Measurements from ENCODE around the gene NRXN3.

Gene NRXN3

DNA sequence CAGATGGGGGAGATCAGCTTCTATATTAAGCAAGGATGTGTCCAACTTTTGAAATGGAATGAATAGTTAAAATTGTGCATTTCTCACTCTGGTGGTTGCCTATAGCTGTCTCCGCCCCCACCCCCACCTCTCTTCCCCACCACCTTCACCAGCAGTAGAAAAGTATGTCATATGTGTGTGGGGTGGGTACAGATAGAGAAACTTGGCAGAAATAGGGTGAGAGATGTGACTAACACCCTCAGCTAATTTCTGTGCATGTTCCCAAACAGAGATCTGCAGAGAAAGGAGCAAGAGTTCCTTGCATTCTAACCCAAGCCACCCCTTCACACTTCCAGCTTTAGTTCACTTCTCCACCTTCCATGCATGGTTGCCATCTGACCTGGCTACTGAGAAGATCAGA is 980.1 kb downstream of the NRXN3 start:
- no peak for DNase-seq (ENCODE audit: low read depth)

DNA sequence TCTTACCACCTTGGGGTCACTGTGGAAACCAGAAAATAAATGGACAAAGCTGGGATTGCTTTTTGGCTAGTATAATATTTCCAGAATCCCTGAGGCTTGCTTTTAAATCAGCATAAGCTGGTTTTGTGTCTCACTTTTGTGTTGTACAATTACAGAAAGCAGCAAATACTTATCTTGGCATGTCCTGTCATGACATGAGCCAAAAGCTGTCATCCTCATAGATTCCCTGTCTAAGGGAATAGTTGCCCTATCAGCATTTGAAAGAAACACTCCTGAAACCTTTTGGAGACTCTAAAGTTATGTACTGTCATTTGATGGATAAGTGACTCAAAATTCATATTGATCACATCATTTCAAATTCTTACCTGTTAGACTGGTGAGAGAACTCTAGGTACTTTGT is 987.2 kb downstream of the NRXN3 start:
- DNase-seq (ENCODE audit: low read depth): no peak

DNA sequence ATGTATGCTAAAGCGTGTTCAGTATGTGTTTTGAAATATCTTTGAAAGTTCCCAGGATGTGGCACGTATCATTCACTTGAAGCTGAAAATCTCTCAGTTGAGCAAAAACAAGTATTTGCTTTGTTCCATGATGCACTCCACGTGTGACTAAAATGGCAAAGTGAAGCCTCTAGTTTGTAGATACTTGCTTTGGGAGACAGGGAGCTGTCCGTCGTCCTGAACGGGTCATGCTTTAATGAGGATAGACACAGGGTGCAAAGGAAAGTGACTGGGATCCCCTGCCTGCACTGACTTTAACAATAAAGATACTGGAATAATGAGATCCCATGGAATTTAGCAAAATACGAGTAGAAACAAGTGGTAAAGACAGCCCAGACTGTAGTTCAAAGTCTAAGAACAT is 991.4 kb downstream of the NRXN3 start:
- DNase-seq (ENCODE audit: low read depth): no peak

DNA sequence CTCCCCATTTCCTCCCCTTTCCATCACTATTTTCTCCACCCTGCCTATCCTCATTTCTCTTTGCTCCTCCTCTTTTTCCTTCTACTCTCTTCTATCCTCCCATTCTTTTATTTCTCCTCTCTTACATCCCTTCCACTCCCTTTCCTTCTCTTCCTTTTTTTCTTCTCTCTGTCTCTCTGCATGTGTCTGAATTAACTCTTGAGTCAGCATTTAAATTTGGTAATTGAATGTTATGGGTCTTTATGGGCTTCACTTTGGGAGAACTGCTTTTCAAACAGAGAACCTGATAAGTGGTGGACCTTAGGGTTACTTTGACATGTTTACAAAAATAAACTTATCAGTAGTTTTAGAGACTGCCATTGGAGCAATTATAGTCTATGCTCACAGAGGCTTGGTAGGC is 992.7 kb downstream of the NRXN3 start:
- no peak for DNase-seq (ENCODE audit: low read depth)

DNA sequence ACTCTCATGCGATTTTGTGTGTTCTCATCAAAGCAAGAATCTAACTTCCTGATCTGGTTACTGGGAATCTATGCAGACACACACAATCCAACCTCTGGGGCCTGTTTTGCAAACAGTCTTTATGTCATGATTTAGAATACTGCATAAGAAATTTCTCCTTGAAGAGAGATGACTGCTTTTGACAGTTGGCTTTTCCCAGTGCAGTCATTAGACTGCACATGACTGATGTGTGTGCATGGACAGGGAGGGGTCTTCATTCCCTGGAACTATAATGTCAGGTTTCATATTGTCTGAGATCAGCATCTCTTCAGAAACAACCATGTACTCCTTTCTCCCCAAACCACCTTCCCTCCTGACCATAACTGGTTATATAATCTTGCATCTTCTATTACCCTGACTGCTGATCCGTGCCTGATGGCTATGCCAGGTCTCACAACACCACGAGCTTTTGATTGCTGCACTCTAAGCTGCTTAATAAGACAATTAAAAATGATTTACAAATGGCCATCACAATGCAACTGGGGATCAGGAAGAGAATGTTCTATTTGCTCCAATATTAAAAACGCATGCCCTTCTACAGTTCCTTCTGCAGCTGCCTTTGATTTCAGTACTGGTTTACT is 995.4 kb downstream of the NRXN3 start:
- DNase-seq (ENCODE audit: low read depth): no peak

DNA sequence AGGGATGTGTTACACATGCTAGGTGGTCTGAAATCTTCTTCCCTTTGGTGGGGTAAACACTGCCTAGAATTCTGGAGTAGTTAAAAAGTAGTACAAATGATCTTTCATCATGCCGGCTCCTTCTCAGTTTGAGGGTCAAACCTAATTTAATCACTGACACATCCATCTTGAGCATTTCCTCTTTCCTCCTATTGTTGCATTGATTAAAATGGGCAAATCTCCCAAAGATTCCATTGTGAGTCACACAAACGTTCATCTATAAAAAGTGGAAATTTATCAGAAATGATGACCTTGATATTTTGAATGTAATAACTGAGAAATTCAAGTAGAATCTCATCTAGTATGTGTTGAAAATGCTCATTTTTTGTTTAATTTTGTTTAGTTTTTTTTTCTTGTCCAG is 996.0 kb downstream of the NRXN3 start:
- DNase-seq (ENCODE audit: low read depth): peak; percentile 33

DNA sequence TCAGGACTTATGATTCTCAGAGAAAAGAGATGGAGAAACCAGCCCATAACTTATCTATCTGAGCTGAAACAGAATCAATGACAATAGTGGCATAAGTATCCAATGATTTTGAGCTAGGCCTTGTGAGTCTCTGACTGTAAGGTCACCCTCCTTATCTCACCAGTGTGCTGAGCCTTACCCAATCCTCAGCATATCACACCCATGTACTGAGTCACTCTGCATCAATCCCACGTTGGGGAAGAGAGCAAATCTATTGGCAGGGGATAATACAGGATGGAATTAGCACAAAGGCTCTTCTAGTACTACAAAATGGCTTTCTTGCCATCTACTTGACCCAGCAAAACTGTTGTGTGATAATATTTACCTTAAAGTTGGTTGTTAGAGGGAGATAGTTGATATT is 997.8 kb downstream of the NRXN3 start:
- DNase-seq (ENCODE audit: low read depth): no peak

DNA sequence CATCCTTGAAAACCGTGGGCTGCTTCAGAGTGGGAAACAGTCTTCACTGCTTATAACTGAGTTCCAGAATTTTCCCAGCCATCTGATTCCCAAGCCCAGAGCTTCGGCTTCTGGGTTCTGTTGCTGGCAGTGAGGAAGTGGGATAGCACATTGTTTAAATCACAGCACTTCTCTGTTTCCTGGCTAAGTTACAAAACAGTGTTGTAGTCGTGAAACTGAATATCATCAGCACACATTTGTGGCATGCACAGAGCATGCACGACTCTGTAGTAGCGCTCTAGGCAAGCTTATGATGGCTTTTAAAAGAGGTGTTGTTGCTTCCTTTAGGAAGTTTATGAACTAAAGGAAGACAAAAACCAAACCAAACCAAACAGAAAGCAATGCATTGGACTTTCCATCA is 1005.5 kb downstream of the NRXN3 start:
- no peak for DNase-seq (ENCODE audit: low read depth)

DNA sequence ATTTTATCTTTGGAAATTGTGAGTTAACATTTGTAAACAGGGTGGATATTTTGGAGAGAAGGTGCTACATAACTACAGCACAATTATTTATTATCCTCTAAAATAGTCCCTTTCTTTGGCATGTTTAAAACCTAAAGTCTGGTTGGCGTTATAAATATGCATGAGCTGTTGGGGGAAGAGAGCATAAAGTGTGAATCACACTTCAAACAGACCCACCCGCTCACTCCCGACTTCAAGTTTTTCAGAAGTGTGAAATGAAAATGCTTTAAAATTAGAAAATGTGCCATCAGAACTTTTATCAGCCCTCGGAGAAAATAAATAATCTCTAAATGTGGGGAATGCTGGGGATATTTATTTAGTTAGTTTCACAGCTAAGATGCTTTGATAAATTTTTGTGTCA is 1006.9 kb downstream of the NRXN3 start:
- no peak for DNase-seq (ENCODE audit: low read depth)

DNA sequence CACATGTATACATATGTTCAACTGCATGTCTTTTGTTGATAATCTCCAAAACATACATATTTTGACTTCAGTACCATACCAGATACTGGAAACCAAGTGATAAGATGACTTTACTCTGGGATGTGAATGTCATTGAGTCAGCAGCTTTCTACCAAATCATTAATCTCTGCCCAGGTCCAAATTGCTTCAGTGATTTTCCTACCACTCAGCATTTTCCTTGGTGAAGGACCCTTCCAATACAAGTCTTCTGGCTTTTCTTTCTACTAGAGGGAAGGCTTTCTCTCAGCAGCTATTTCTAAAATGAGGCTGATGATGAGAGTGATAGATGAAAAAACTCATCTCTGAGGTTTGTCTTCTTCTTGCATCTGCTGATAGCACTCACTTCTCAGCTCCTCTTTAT is 1008.5 kb downstream of the NRXN3 start:
- DNase-seq (ENCODE audit: low read depth): no peak

DNA sequence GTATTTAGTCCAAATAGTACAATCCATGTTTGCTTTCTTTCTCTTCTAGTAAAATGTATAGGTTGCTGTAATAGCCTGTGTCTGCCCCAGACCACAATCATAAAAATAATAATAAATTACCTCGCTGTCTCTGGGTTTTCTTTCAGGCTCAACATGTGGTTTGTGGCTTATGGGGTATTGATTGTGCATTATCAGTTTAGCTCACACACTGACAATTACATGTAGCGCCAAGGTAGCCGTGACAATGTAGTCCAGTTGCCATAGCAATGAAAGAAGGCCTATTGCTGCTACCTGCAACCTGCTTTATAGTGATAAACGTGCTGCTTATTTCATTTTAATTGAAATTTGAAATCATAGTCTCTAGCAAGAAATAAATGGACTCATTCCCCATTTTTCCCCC is 1009.8 kb downstream of the NRXN3 start:
- DNase-seq (ENCODE audit: low read depth): no peak

DNA sequence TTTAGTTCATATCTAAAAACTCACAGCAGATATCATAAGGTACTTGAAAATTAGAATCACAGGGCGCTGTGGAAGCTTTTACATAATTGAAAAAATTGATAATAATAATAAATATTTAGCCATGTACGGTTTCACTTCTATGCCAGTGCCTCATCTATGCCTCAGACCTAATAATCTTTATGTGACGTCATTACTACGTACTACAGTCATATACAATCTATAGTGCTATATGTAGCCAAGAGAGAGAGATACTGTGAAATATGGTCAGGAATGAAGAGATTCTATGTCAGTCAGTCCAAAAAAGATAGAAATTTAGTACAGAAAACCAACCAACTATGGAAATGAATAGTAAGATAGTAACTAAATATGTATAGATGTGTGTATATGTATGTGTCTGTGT is 1010.5 kb downstream of the NRXN3 start:
- DNase-seq (ENCODE audit: low read depth): no peak

DNA sequence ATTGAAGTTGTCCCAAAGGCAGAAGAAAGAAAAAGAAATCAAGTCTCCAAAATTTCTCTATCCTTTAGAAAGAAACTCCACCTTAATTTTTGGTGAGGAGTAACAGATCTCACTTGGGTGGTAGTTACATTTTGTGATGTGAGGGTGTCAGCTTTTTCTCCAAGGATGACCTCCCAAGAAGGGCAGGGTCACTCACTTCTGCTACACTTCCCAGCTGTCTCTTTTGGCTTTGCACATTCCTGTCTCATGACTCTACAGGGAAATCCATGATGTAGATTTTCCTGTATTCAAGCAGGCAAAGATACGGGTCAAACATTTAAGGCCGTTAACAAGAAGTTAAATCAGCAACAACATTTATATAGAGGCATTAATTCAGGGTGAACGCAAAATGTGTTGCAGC is 1016.4 kb downstream of the NRXN3 start:
- DNase-seq (ENCODE audit: low read depth): no peak

DNA sequence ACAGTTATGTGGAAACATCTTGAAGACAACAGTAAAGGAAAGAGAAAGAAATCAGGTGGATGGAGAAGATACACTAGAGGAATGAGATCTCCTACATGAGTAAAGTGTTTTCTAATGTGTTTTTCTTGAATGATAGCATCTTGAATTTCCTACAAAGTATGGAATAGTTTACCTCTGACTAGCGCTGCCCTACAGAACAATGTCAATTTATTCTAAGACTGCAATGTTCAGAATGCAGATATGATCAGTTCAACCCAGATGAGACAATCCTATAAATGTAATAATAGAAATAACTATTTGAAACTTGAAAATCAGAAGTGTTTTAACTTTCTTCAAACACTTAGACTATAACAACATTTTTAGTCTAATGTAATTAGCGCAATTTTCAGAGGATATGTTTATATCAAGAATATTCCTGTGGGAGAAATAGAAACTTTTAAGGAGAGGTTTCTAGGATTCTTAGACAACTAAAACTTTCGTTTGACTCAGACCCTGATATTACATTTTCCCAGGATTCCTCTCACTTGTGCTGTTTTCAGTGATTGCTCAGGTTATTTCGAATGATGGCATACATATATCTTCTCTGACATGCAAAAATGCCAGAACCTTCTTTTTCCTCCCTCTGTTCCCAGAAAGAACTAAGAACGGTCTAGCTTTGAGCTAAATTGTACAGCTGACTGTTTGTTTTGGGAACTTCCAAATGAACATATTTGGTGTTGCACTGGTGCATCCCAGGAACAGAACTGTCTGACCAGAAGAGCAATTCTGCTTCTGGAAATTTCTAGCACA is 1023.7 kb downstream of the NRXN3 start:
- no peak for DNase-seq (ENCODE audit: low read depth)

DNA sequence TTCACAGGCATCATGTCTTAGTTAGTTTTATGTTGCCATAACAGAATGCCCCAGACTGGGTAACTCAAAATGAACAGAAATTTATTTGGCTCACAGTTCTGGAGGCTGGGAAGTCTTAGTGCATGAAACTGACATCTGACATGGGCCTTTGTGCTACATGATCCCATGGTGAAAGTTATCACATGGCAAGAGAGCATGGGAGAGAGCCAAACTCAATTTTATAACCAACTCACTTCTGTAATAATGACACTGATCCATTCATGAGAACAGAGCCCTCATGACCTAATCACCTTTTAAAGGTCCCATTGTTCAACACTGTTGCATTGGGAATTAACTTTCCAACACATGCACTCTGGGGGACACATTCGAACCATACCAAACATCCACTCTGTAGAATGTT is 1026.0 kb downstream of the NRXN3 start:
- no peak for DNase-seq (ENCODE audit: low read depth)

DNA sequence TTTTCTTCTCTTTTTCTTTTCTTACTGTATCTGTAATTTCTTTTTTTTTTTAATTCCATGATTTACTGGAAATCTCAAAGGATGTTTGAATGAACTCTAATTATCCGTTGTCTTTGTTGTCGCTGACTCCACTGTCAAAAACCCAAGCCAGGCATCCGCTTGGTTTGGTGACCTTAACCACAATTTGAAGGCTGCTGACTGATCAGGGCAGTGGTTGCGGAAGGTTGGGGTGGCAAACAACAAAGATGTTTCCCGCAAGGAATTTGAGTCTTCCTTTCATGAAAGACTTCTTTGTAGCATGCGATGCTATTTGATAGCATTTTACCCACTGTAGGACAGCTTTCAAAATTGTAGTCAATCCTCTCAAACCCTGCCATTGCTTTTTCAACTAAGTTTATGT is 1027.3 kb downstream of the NRXN3 start:
- no peak for DNase-seq (ENCODE audit: low read depth)

DNA sequence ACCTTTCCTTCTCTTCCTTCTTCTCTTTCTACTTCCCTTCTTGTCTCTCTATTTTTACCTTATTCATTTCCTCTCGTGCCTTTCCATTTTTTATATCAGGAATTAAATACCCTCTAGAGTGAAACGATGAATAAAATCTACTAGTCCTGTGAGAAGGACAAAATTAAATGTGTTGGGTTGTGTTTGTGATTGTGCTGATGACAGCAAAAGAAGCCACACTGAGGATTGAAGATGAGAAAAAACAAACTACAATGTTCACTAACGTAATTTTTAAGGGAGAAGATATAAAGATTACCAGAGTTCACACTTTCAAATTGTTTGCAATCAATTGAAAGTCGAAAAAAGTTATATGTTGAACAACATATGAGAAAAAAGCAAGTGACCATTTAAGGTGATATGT is 1029.0 kb downstream of the NRXN3 start:
- DNase-seq (ENCODE audit: low read depth): no peak

DNA sequence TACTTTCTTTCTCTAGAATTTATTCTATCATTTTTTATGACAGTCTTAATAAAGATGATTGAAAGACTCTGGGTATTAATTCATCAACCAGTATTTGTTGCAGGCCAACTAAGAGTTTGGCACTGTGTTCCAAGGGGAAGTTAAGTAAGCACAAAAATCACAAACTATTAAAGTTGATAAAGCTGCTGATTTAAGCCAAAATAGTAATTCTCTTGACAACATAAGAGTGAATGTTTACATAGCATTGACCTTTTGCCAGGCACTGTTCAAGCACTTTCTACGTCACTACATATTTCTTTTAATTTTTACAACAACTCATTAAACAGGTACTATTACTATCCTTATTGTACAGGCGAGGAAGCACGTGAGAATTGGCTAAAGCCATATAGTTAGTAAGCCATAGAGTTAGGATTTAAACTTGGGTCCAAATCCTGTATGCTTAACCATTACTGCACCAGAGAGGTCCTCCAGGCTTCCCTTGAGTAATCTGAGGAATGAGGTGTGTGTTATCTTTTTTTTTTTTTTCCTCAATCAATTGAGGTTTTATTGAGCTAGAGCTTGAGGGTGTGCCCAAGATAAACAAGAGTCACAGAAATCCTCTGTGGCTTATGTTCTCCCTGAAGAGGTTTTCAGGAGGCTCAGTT is 1031.5 kb downstream of the NRXN3 start:
- DNase-seq (ENCODE audit: low read depth): no peak

DNA sequence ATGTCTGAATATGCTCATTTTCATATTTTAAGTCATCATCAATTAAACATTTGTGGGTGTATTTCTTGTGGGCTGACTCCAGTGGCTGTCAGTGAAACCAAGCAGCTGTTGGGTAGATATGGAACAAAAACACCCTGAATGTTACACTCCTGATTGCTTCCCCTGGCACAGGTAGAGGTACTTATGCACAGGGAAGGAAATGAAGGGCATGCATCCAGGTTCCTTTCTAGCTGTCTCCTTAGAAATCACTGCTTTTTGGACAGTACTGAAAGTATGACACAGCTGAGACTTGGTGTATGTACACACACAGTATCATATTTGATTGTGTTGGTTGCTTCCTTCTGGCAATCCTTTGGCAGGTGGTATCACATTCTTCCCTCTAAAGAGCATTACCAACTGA is 1034.4 kb downstream of the NRXN3 start:
- DNase-seq (ENCODE audit: low read depth): no peak

DNA sequence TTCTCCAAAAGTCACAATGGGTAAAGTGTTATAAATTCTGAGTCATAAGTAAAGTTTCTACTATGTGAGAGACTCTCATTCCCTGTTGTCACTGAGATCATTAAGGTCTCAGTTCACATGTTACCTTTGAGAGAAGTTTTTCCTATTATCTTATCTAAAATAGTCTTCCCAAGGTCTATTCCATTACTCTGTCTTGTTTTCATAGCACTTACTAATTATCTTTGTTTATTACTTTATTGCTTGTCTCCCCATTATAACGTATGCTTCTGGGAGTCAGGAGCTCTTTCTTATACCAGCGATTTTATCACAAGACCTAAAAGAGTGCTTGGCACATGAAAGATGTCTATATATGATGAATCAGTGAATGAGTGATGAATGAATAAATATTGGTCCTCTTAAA is 1039.2 kb downstream of the NRXN3 start:
- DNase-seq (ENCODE audit: low read depth): no peak

DNA sequence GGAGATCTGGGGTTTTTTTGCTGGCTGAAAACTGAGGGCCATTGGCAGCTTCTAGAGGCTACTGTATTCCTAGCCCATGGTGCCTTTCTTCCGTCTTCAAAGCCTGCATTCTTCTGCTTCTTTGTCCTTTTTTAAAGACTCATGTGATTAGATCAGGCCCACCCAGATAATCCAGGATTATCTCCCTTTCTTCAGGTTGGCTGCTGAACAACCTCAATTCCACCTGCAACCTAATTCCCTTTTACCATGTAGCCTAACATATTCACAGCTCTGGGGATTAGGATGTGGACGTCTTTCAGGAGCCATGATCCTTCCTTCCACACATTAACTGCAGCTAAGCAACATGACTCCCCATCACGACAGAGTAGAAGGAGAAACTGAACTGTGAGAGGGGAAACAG is 1055.6 kb downstream of the NRXN3 start:
- DNase-seq (ENCODE audit: low read depth): no peak

DNA sequence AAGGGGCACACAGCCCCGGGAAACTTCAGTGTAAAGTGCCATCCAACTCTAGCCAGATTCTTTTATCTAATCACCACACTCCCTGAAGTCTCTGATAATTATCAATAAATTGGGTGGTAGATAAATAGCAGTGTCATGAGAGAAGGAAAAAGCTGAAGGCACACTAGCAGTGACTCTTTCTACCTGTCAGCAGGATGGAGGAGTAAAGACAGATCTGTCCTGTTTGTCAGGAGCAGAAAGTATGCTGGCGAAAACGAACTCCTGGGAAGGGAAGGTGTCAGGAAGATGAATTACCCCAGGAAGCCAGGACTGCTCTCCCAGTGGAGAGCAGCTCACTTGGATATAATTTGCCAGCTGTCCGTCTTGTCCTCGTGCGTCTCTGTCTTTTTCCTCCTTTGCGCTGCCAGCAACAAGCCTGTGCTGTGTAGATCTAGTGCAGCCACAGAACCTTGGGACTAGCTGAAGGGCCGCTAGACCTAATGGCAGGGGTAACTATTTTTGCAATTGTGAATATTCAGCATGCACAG is 1059.3 kb downstream of the NRXN3 start:
- no peak for DNase-seq (ENCODE audit: low read depth)

DNA sequence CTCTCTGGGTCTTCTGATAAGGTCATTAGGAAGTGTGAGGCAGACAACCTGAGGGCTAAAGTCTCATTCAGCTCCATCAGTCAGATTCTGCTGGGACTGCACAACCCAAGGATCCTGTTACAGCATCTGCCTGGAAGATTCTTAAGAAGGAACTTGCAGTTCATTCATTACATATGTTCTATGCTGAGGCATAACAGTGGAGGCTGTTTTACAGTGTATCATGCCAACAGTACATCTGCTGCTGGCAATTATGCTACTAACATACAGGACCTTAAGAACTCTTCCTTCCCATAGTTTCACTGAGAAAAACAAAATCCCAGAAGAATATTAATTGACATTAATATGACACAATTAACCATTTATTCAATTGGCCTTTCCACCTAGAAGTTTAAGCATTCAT is 1072.5 kb downstream of the NRXN3 start:
- DNase-seq (ENCODE audit: low read depth): no peak

Measured in HS-5 (cell line).